Upper lobe of right lung (tissue), 1 donor: Measurements from ENCODE around the gene C1orf122. TPM values are rescaled to one million over a fixed set of nuclear protein-coding genes. Genes with fewer than 3 reads are reported as not detected.

Experiments
- ATAC-seq: fragments of 200-7000 bp; cut with Tn5 transposase; one replicate; pipeline ENCODE4 v1.9.1; 2020; ENCODE audit warnings: mild to moderate bottlenecking, moderate library complexity
- DNase-seq: peaks from one replicate; pipeline ENCODE4 v3.0.0-alpha.2; 2020
- H3K27ac ChIP-seq: fragments of 200-600 bp; one replicate; pipeline ENCODE4 v1.8.0; 2022
- H3K27me3 ChIP-seq: fragments of 200-600 bp; one replicate; pipeline ENCODE4 v1.8.0; 2022; ENCODE audit warnings: mild to moderate bottlenecking
- H3K36me3 ChIP-seq: fragments of 200-600 bp; one replicate; pipeline ENCODE4 v1.8.0; 2022
- H3K4me1 ChIP-seq: fragments of 200-600 bp; one replicate; pipeline ENCODE4 v1.8.0; 2022
- H3K4me3 ChIP-seq: fragments of 200-600 bp; one replicate; pipeline ENCODE4 v1.8.0; 2022; ENCODE audit warnings: mild to moderate bottlenecking
- H3K9me3 ChIP-seq: fragments of 200-600 bp; one replicate; pipeline ENCODE4 v1.8.0; 2022
- intact Hi-C: fragments of 100-400 bp; cut with DNase I; formaldehyde crosslinking; loops from one replicate; pipeline ENCODE4 v1.11.0; 2022
- total RNA-seq: library from RNA; stranded (reverse); fragmentation: NEBNext Ultra II Directional; extraction: Animal tissue kit (Norgen Biotek cat#: 25700); gene quantifications from one replicate; pipeline ENCODE4 v1.2.1, GENCODE V29; 2021
- TF ChIP-seq, protein P1 (sequence below): fragments of 200-600 bp; IDR thresholded peaks from one replicate; pipeline ENCODE4 v1.8.0; 2022; ENCODE audit warnings: antibody characterized with exemption
- donor health status: DM: no; HTN: yes; CAD: no; lungs with severe emphysema.

The C1orf122 gene
- total RNA-seq, 1 donor from 2014 or later: 29.7 TPM

DNA sequence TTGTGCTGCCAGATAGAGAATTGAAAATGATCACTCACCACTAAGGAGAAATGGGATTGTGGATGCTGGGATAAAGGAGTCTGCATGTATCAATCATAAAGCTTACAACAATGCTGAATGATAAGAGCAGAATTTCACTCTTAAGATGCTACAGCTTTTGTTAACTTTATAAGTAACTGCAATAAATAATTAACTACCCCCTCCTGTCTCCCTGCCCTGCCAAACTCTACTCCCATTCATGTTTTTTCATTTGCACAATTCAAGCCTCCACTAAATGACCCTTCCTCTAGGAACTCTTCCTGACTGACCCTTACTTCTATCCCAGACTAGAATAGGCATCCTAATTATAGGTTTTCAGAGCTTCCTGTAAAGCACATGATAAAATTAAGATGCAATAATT lies 36.9 kb downstream of the C1orf122 start:
- ATAC-seq (no peak), DNase-seq (no peak)
- H3K27ac ChIP-seq: no peak overlapping the region
- H3K27me3 ChIP-seq: no peaks in the 10 kb centered on the region
- H3K4me3 ChIP-seq: no peak overlapping the region
- intact Hi-C loops: no loop called here
- peaks cover 8% of the 10 kb centered on the region for H3K36me3 ChIP-seq
- H3K9me3 ChIP-seq: no peaks in the 10 kb centered on the region
- TF ChIP-seq, protein P1, sequence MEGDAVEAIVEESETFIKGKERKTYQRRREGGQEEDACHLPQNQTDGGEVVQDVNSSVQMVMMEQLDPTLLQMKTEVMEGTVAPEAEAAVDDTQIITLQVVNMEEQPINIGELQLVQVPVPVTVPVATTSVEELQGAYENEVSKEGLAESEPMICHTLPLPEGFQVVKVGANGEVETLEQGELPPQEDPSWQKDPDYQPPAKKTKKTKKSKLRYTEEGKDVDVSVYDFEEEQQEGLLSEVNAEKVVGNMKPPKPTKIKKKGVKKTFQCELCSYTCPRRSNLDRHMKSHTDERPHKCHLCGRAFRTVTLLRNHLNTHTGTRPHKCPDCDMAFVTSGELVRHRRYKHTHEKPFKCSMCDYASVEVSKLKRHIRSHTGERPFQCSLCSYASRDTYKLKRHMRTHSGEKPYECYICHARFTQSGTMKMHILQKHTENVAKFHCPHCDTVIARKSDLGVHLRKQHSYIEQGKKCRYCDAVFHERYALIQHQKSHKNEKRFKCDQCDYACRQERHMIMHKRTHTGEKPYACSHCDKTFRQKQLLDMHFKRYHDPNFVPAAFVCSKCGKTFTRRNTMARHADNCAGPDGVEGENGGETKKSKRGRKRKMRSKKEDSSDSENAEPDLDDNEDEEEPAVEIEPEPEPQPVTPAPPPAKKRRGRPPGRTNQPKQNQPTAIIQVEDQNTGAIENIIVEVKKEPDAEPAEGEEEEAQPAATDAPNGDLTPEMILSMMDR: no peak
- peaks cover 18% of the 10 kb centered on the region for H3K4me1 ChIP-seq

- DNase-seq (no peak), ATAC-seq (no peak)
- H3K4me3 ChIP-seq: no peak overlapping the region
- intact Hi-C loops: no loop called here
- TF ChIP-seq, protein P1: no peak
- no peaks in the 10 kb centered on the region for H3K27me3 ChIP-seq
- H3K9me3 ChIP-seq: no peaks in the 10 kb centered on the region
- peaks cover 23% of the 10 kb centered on the region for H3K4me1 ChIP-seq
- H3K27ac ChIP-seq: no peak overlapping the region
- peaks cover 2% of the 10 kb centered on the region for H3K36me3 ChIP-seq
Observed at GRCh38 chr1:37845049-37845646, 37.6 kb downstream of the C1orf122 start.

GRCh38 chr1:37845786-37846185 lies 38.2 kb downstream of the C1orf122 start:
- Histone ChIP-seq H3K27me3 (no peaks in the 10 kb centered on the region), H3K9me3 (no peaks in the 10 kb centered on the region), H3K36me3 (no peaks in the 10 kb centered on the region), H3K4me3 (no peak overlapping the region), H3K27ac (no peak overlapping the region), H3K4me1 (peaks cover 30% of the 10 kb centered on the region)
- TF ChIP-seq, protein P1: no peak
- ATAC-seq (peak; percentile 52), DNase-seq (no peak)
- intact Hi-C loops: no loop called here

- intact Hi-C loops: no loop called here
- TF ChIP-seq, protein P1: no peak
- Histone ChIP-seq H3K4me3 (no peak overlapping the region), H3K27me3 (no peaks in the 10 kb centered on the region), H3K36me3 (no peaks in the 10 kb centered on the region), H3K4me1 (peaks cover 39% of the 10 kb centered on the region), H3K27ac (no peak overlapping the region), H3K9me3 (no peaks in the 10 kb centered on the region)
- ATAC-seq (no peak), DNase-seq (no peak)
Observed at GRCh38 chr1:37846647-37847339, 39.2 kb downstream of the C1orf122 start.

DNA sequence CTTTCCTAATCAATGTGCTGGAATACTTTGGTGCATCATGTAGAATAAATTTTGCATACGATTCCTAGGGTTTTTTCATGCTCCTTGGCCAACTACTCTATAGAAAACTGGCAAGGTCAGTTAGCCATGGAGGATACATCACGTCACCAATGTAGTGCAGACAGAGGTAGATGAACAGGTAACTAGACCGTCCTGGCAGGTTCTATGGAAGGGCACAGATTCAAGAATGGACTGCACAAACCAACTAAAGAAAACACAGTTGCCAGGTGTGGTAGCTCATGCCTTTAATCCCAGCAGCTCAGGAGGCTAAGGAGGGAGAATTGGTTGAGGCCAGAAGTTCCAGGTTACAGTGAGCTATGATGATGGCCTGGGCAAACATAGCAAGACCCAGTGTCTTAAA lies 41.9 kb downstream of the C1orf122 start:
- Histone ChIP-seq H3K27ac (no peak overlapping the region), H3K4me1 (peaks cover 45% of the 10 kb centered on the region), H3K36me3 (peaks cover 7% of the 10 kb centered on the region), H3K9me3 (no peaks in the 10 kb centered on the region), H3K4me3 (no peak overlapping the region), H3K27me3 (no peaks in the 10 kb centered on the region)
- intact Hi-C loops: no loop called here
- TF ChIP-seq, protein P1: no peak
- DNase-seq (no peak), ATAC-seq (no peak)
